ENCODE data around the gene PEX13. TPM values are rescaled to one million over a fixed set of nuclear protein-coding genes. Genes with fewer than 3 reads are reported as not detected.

PEX13 gene
- polyA plus RNA-seq, 3 donors, result 4.1 to 5.7 (median 4.8) TPM

- Histone ChIP-seq H3K4me2 (replicated peaks; ENCODE audit: extremely low read depth, low read length, poor library complexity, severe bottlenecking) (peak overlapping the region; percentile 89), H3K4me1 (ENCODE audit: control insufficient read depth in 1 of 2, insufficient read depth in 2 of 2, low read length in 2 of 2) (peaks cover 43 to 51% of the 10 kb centered on the region in 2 donors), H3K9ac (ENCODE audit: insufficient read depth, low read length, poor library complexity, severe bottlenecking) (peak overlapping the region; percentile 86), H3K36me3 (replicated peaks in 1 of 2; ENCODE audit: control insufficient read depth in 1 of 2, insufficient read depth in 2 of 2, low read length in 2 of 2) (peaks cover 5 to 12% of the 10 kb centered on the region in 2 donors), H3K27ac (ENCODE audit: low read depth in 1 of 2, low read length in 2 of 2) (peak overlapping the region; percentile 57 to 88), H4K20me1 (ENCODE audit: insufficient read depth, low read length) (peaks cover 11% of the 10 kb centered on the region), H3K27me3 (ENCODE audit: control insufficient read depth in 2 of 2, insufficient read depth in 2 of 2, low read length in 2 of 2) (no peaks in the 10 kb centered on the region), H2AFZ (ENCODE audit: insufficient read depth, low read depth, low read length, poor library complexity, severe bottlenecking) (peak overlapping the region; percentile 87), H3K9me3 (replicated peaks in 1 of 2; ENCODE audit: control insufficient read depth in 1 of 2, insufficient read depth in 1 of 2, low read length in 2 of 2) (peaks cover 0 to 4% of the 10 kb centered on the region in 2 donors), H3K79me2 (ENCODE audit: insufficient read depth, low read length) (peaks cover 74% of the 10 kb centered on the region), H3K4me3 (replicated peaks in 1 of 3; ENCODE audit: low read depth in 2 of 3, low read length in 3 of 3) (peak overlapping the region; percentile 75 to 97 (median 89))
- DNase-seq, result peak in 2 of 3 donors; percentile 62 to 65
- Mint-ChIP-seq H3K36me3 (peaks cover 13 to 16% of the 10 kb centered on the region in 2 donors), H3K27ac (peak overlapping the region; percentile 88 to 97 (median 93)), H3K27me3 (ENCODE audit: low read depth in 3 of 3) (no peaks in the 10 kb centered on the region), H3K9me3 (peaks cover 0 to 4% (median 2%) of the 10 kb centered on the region in 7 donors), H3K4me3 (peak overlapping the region; percentile 99), H3K4me1 (peaks cover 53% of the 10 kb centered on the region)
- 0% methylated on average over 24 of the region's 27 CpGs for WGBS (ENCODE audit: insufficient coverage)
- intact Hi-C loops (cut with micrococcal nuclease), result loop anchor here in 1 of 2 donors (5.0 kb wide), 1 partner anchor 50 kb away; the partner anchor contains the start of gene SANBR
- TF ChIP-seq CTCF (IDR thresholded peaks at IDR 0.05), result no peak
These were observed 441 bp upstream of the PEX13 start for GRCh38 chr2:61017003-61017555.

GRCh38 chr2:61018318-61018755 lies 817 bp downstream of the PEX13 start:
- H3K4me1 Mint-ChIP-seq, result peaks cover 44% of the 10 kb centered on the region

More at GRCh38 chr2:61018318-61018755, 817 bp downstream of the PEX13 start:
- Mint-ChIP-seq H3K27ac (peak overlapping the region; percentile 88 to 97 (median 93)), H3K4me3 (peak overlapping the region; percentile 99), H3K27me3 (ENCODE audit: low read depth in 3 of 3) (no peaks in the 10 kb centered on the region), H3K36me3 (peaks cover 17 to 20% of the 10 kb centered on the region in 2 donors), H3K9me3 (peaks cover 0 to 4% (median 3%) of the 10 kb centered on the region in 7 donors)
- H3K27me3 ChIP-seq (ENCODE audit: control insufficient read depth in 2 of 2, insufficient read depth in 2 of 2, low read length in 2 of 2), result no peaks in the 10 kb centered on the region
- intact Hi-C loops (cut with micrococcal nuclease), result loop anchor here in 1 of 2 donors (5.0 kb wide), 1 partner anchor 49 kb away; the partner anchor contains the start of gene SANBR
- peaks cover 23% of the 10 kb centered on the region for H4K20me1 ChIP-seq (ENCODE audit: insufficient read depth, low read length)
- H3K4me1 ChIP-seq (ENCODE audit: control insufficient read depth in 1 of 2, insufficient read depth in 2 of 2, low read length in 2 of 2), result peaks cover 32 to 41% of the 10 kb centered on the region in 2 donors
- peak overlapping the region; percentile 86 for H3K9ac ChIP-seq (ENCODE audit: insufficient read depth, low read length, poor library complexity, severe bottlenecking)
- DNase-seq, result peak in 1 of 3 donors; percentile 46
- H2AFZ ChIP-seq (ENCODE audit: insufficient read depth, low read depth, low read length, poor library complexity, severe bottlenecking), result peak overlapping the region; percentile 87
- WGBS (ENCODE audit: insufficient coverage), result no CpG with 5 or more reads among the region's 7 CpGs
- peak overlapping the region; percentile 89 for H3K4me2 ChIP-seq (replicated peaks; ENCODE audit: extremely low read depth, low read length, poor library complexity, severe bottlenecking)
- peaks cover 0 to 4% of the 10 kb centered on the region in 2 donors for H3K9me3 ChIP-seq (replicated peaks in 1 of 2; ENCODE audit: control insufficient read depth in 1 of 2, insufficient read depth in 1 of 2, low read length in 2 of 2)
- no peak for TF ChIP-seq CTCF (IDR thresholded peaks at IDR 0.05)
- H3K36me3 ChIP-seq (replicated peaks in 1 of 2; ENCODE audit: control insufficient read depth in 1 of 2, insufficient read depth in 2 of 2, low read length in 2 of 2), result peaks cover 5 to 17% of the 10 kb centered on the region in 2 donors
- H3K79me2 ChIP-seq (ENCODE audit: insufficient read depth, low read length), result peaks cover 81% of the 10 kb centered on the region
- H3K4me3 ChIP-seq (replicated peaks in 1 of 3; ENCODE audit: low read depth in 2 of 3, low read length in 3 of 3), result peak overlapping the region; percentile 75 to 97 (median 89)
- H3K27ac ChIP-seq (ENCODE audit: low read depth in 1 of 2, low read length in 2 of 2), result peak overlapping the region; percentile 57 to 88

All from CD14-positive monocyte (primary cell).